Ovary (tissue), 9 donors: Measurements from ENCODE around the gene MAP4K4. TPM values are rescaled to one million over a fixed set of nuclear protein-coding genes. Genes with fewer than 3 reads are reported as not detected.

Experiments
- DNase-seq, 5 donors: peaks; one replicate each; pipeline ENCODE4 v3.0.0-alpha.2; 2019 to 2020
- H3K27ac ChIP-seq, 2 donors: fragments of 200-600 bp; one replicate each; pipeline versions ENCODE4 v1.5.1 to v1.8.0; 2019 to 2022
- H3K27me3 ChIP-seq: fragments of 200-600 bp; one replicate; pipeline ENCODE4 v1.8.0; 2022
- H3K36me3 ChIP-seq: fragments of 200-600 bp; sonication (generic); one replicate; pipeline ENCODE4 v1.5.1; 2019
- H3K4me1 ChIP-seq: one replicate; pipeline ENCODE4 v1.8.1; 2013; ENCODE audit warnings: mild to moderate bottlenecking, moderate library complexity; ENCODE audit not compliant: insufficient read depth
- H3K4me3 ChIP-seq: fragments of 200-600 bp; sonication (generic); one replicate; pipeline ENCODE4 v1.5.1; 2017
- H3K9me3 ChIP-seq, 2 donors: fragments of 200-600 bp in 1 of 2; sonication (generic) in 1 of 2; one replicate each; pipeline versions ENCODE4 v1.5.1 to v1.8.1; 2013 to 2019; ENCODE audit warnings: mild to moderate bottlenecking in 1 of 2, moderate library complexity in 1 of 2
- CTCF ChIP-seq, 3 donors: fragments of 450-650 bp in 2 of 3; fragments of 200-600 bp in 1 of 3; IDR thresholded peaks; one replicate each; pipeline versions ENCODE4 v1.5.1 to v1.8.0; 2016 to 2022; ENCODE audit warnings: antibody characterized with exemption in 3 of 3, mild to moderate bottlenecking in 1 of 3
- EP300 ChIP-seq: sonication (generic); formaldehyde crosslinking; IDR thresholded peaks from one replicate; pipeline ENCODE4 v1.6.1; 2017; ENCODE audit warnings: antibody characterized with exemption
- POLR2A ChIP-seq: fragments of 450-650 bp; IDR thresholded peaks from one replicate; pipeline ENCODE4 v1.6.1; 2017; ENCODE audit warnings: antibody characterized with exemption, mild to moderate bottlenecking, moderate library complexity
- WGBS, 3 donors: extraction: QIAGEN DNeasy Blood & Tissue Kit in 1 of 3; methylation state at CpG; one replicate each; pipeline versions ENCODE4 v1.1.5 to v1.1.7; 2013 to 2017; 5-methylcytosine and 5-hydroxymethylcytosine counted together
- intact Hi-C, 4 donors: fragments of 100-400 bp; cut with DNase I; formaldehyde crosslinking; loops; one replicate each; pipeline versions ENCODE4 v1.11.0 to v1.15.1; 2022 to 2023
- polyA plus RNA-seq, 2 donors: library from polyadenylated mRNA; stranded (reverse); fragments of 200-250 nt in 1 of 2; fragments of 350-450 nt in 1 of 2; fragmentation: Illumina TruSeq in 1 of 2; extraction: RNeasy Lipid Tissue Mini Kit (QIAGEN cat#74804) in 1 of 2; gene quantifications; one replicate each; pipeline ENCODE4 v1.2.3, GENCODE V29; 2013 to 2014
- total RNA-seq, 7 donors: library from RNA; depleted of rRNA in 2 of 7; stranded (reverse); fragments of >200 nt in 2 of 7; fragmentation: NEBNext Ultra II Directional in 3 of 7; extraction: Animal tissue kit (Norgen Biotek cat#: 25700) in 3 of 7; gene quantifications; one replicate each; pipeline versions ENCODE4 v1.1.0 to v1.2.4, GENCODE V29; 2016 to 2023
- donor health status: DM: no; HTN: no; CAD: no; lungs with moderate emphysema.
- donor health status: DM: no; HTN: no; CAD: no.
- donor health status: Bipolar disorder and iron deficiency.
- donor health status: DM: yes; HTN: yes; CAD: no.
- donor health status: DM: no; HTN: no; CAD: no.
- donor health status: DM: yes; HTN: yes; CAD: no.

MAP4K4 gene
- total and polyA plus RNA-seq, 9 donors, result 23.9 to 60.9 (median 49.7) TPM

- WGBS, 3 donors, result 96 to 98% (median 96%) methylated on average over 11 of the region's 11 CpGs
- intact Hi-C loops, result no loop called here
- Histone ChIP-seq H3K36me3 (no peaks in the 10 kb centered on the region), H3K4me3 (no peak overlapping the region), H3K4me1 (peaks cover 8% of the 10 kb centered on the region), H3K9me3 (no peaks in the 10 kb centered on the region), H3K27ac (no peak overlapping the region), H3K27me3 (no peaks in the 10 kb centered on the region)
- TF ChIP-seq CTCF (IDR thresholded peaks at IDR 0.05) (no peak), EP300 (no peak), POLR2A (no peak)
- no peak for DNase-seq
Observed at GRCh38 chr2:101777337-101777736, 79.8 kb downstream of the MAP4K4 start.

GRCh38 chr2:101778102-101778501 lies 80.6 kb downstream of the MAP4K4 start:
- no peak for DNase-seq
- 75 to 86% (median 84%) methylated on average over 6 of the region's 6 CpGs for WGBS, 3 donors
- Histone ChIP-seq H3K27ac (no peak overlapping the region), H3K4me3 (no peak overlapping the region), H3K4me1 (peaks cover 10% of the 10 kb centered on the region), H3K27me3 (no peaks in the 10 kb centered on the region), H3K9me3 (no peaks in the 10 kb centered on the region), H3K36me3 (no peaks in the 10 kb centered on the region)
- intact Hi-C loops, result no loop called here
- TF ChIP-seq CTCF (IDR thresholded peaks at IDR 0.05) (no peak), POLR2A (no peak), EP300 (no peak)

- intact Hi-C loops, result no loop called here
- no peaks in the 10 kb centered on the region for H3K9me3 ChIP-seq
- peaks cover 13% of the 10 kb centered on the region for H3K4me1 ChIP-seq
- no peak for DNase-seq
- TF ChIP-seq EP300 (no peak), CTCF (IDR thresholded peaks at IDR 0.05) (no peak), POLR2A (no peak)
- H3K27ac ChIP-seq, result no peak overlapping the region
- no peaks in the 10 kb centered on the region for H3K27me3 ChIP-seq
- 98 to 99% (median 98%) methylated on average over 1 of the region's 1 CpG for WGBS, 3 donors
- H3K36me3 ChIP-seq, result no peaks in the 10 kb centered on the region
- H3K4me3 ChIP-seq, result no peak overlapping the region
Observed at GRCh38 chr2:101779190-101779589, 81.7 kb downstream of the MAP4K4 start.

- Histone ChIP-seq H3K27me3 (no peaks in the 10 kb centered on the region), H3K27ac (no peak overlapping the region), H3K36me3 (no peaks in the 10 kb centered on the region), H3K4me1 (peaks cover 13% of the 10 kb centered on the region), H3K4me3 (no peak overlapping the region), H3K9me3 (no peaks in the 10 kb centered on the region)
- no peak for DNase-seq
- intact Hi-C loops, result no loop called here
- TF ChIP-seq CTCF (IDR thresholded peaks at IDR 0.05) (no peak), POLR2A (no peak), EP300 (no peak)
- WGBS, 3 donors, result 62 to 76% (median 66%) methylated on average over 3 of the region's 3 CpGs
Observed at GRCh38 chr2:101779656-101780055, 82.1 kb downstream of the MAP4K4 start.

GRCh38 chr2:101781326-101781725 lies 83.8 kb downstream of the MAP4K4 start:
- DNase-seq, result no peak
- intact Hi-C loops, result no loop called here

More at GRCh38 chr2:101781326-101781725, 83.8 kb downstream of the MAP4K4 start:
- no peaks in the 10 kb centered on the region for H3K9me3 ChIP-seq
- H3K27me3 ChIP-seq, result no peaks in the 10 kb centered on the region
- H3K36me3 ChIP-seq, result no peaks in the 10 kb centered on the region
- no peak overlapping the region for H3K27ac ChIP-seq
- H3K4me1 ChIP-seq, result peaks cover 6% of the 10 kb centered on the region
- H3K4me3 ChIP-seq, result no peak overlapping the region
- TF ChIP-seq CTCF (IDR thresholded peaks at IDR 0.05) (no peak), EP300 (no peak), POLR2A (no peak)
- WGBS, 3 donors, result 73 to 82% (median 75%) methylated on average over 4 of the region's 4 CpGs
